Tibial nerve (tissue), 4 donors: Measurements from ENCODE around the gene ADAM15.

Experiments used
- EP300 ChIP-seq, 2 donors: sonication (generic); formaldehyde crosslinking; IDR thresholded peaks; one replicate each; pipeline ENCODE4 v1.6.1; 2017; ENCODE audit warnings: antibody characterized with exemption in 2 of 2, mild to moderate bottlenecking in 1 of 2
- POLR2A ChIP-seq, 2 donors: fragments of 450-650 bp; IDR thresholded peaks; one replicate each; pipeline ENCODE4 v1.6.1; 2017; ENCODE audit warnings: antibody characterized with exemption in 2 of 2, mild to moderate bottlenecking in 2 of 2, moderate library complexity in 2 of 2
- TF ChIP-seq, protein P1 (sequence below), 5 experiments: fragments of 200-600 bp in 3 of 5; fragments of 450-650 bp in 2 of 5; sonication (generic) in 3 of 5; IDR thresholded peaks; one replicate each; pipeline ENCODE4 v1.5.1; 2016 to 2019; ENCODE audit warnings: antibody characterized with exemption in 5 of 5, mild to moderate bottlenecking in 3 of 5, moderate library complexity in 2 of 5

DNA sequence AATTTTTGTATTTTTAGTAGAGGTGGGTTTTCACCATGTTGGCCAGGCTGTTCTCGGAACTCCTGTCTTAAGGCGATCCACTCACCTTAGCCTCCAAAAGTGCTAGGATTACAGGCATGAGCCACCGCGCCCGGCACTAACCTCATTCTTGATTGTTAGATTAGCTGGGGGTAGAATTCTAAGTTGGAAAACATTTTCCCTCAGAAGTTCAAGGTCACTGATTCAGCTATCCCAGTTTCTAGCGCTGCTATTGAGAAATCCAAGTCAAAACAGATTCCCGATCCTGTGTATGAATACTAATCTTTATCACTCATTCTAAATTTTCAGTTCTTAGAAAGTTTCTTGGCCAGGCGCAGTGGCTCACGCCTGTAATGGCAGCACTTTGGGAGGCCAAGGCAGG, 52.2 kb downstream of the ADAM15 start:
- TF ChIP-seq, protein P1, sequence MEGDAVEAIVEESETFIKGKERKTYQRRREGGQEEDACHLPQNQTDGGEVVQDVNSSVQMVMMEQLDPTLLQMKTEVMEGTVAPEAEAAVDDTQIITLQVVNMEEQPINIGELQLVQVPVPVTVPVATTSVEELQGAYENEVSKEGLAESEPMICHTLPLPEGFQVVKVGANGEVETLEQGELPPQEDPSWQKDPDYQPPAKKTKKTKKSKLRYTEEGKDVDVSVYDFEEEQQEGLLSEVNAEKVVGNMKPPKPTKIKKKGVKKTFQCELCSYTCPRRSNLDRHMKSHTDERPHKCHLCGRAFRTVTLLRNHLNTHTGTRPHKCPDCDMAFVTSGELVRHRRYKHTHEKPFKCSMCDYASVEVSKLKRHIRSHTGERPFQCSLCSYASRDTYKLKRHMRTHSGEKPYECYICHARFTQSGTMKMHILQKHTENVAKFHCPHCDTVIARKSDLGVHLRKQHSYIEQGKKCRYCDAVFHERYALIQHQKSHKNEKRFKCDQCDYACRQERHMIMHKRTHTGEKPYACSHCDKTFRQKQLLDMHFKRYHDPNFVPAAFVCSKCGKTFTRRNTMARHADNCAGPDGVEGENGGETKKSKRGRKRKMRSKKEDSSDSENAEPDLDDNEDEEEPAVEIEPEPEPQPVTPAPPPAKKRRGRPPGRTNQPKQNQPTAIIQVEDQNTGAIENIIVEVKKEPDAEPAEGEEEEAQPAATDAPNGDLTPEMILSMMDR (IDR thresholded peaks at IDR 0.05) = no peak
- TF ChIP-seq POLR2A (IDR thresholded peaks at IDR 0.05) (no peak), EP300 (IDR thresholded peaks at IDR 0.05) (no peak)
